HCT116 (cell line): ENCODE measurements around the gene SNTG2. TPM values are rescaled to one million over a fixed set of nuclear protein-coding genes. Genes with fewer than 3 reads are reported as not detected.

Source experiments
- ATAC-seq: fragments of 200-7000 bp; cut with Tn5 transposase; 2 replicates; pipeline ENCODE4 v1.9.1; 2020; ENCODE audit warnings: mild to moderate bottlenecking, moderate library complexity
- BruUV-seq: library from RNA; stranded (reverse); fragments of 400-500 nt; replicated peaks from 2 replicates; lab custom pipeline; 2021; lab: Mats Ljungman, UMichigan
- CTCF ChIA-PET: fragments of 300-600 bp; sonication (Branson Sonifier 250); formaldehyde crosslinking; loops from one replicate; lab custom pipeline; 2021; ENCODE audit warnings: antibody characterized with exemption; lab: Charles Lee
- POLR2A ChIA-PET: fragments of 300-600, 350-600 bp; sonication (Branson Sonifier 250); formaldehyde crosslinking; loops from one replicate; lab custom pipeline; 2021; ENCODE audit warnings: antibody characterized with exemption; lab: Charles Lee
- RAD21 ChIA-PET, 2 experiments: fragments of 300-600 bp; sonication (Branson Sonifier 250); formaldehyde crosslinking; loops; one replicate each; lab custom pipeline; 2023; ENCODE audit warnings: low total read pairs in 2 of 2; ENCODE audit not compliant: uncharacterized antibody in 2 of 2, unreplicated experiment in 2 of 2, low non-redundant PET in 1 of 2; lab: Charles Lee
- DNase-seq: peaks from one replicate; pipeline ENCODE4 v3.0.0-alpha.2; 2010; ENCODE audit warnings: low read depth, low spot score
- H2AFZ ChIP-seq: fragments of 200-600 bp; shearing (Covaris generic), sonication (generic); 2 replicates; pipeline ENCODE4 v1.6.1; 2017; ENCODE audit warnings: low read depth, mixed run types, mixed read lengths, antibody characterized with exemption, low read length; ENCODE audit not compliant: poor library complexity, severe bottlenecking
- H3K27ac ChIP-seq: 2 replicates; pipeline ENCODE4 v1.5.1; 2012; ENCODE audit warnings: low read depth, low read length
- H3K27me3 ChIP-seq: fragments of 200-600 bp; sonication (generic); 2 replicates; pipeline ENCODE4 v1.6.1; 2016; ENCODE audit warnings: mixed run types, low read length, mixed read lengths; ENCODE audit not compliant: insufficient read depth
- H3K36me3 ChIP-seq, 2 experiments: fragments of 200-500 bp in 1 of 2; fragments of 200-600 bp in 1 of 2; sonication (Bioruptor generic) in 1 of 2; sonication (generic) in 1 of 2; 2 replicates each; pipeline versions ENCODE4 v1.5.1 to v1.6.1; 2014 to 2016; ENCODE audit warnings: low read length in 2 of 2, inconsistent platforms in 1 of 2, mixed read lengths in 1 of 2, mixed run types in 1 of 2; ENCODE audit not compliant: insufficient read depth in 2 of 2, control insufficient read depth in 1 of 2
- H3K4me1 ChIP-seq, 2 experiments: fragments of 200-600 bp in 1 of 2; sonication (generic) in 1 of 2; 2 replicates each; pipeline versions ENCODE4 v1.5.1 to v1.6.1; 2012 to 2017; ENCODE audit warnings: low read length in 2 of 2, inconsistent platforms in 1 of 2, mild to moderate bottlenecking in 1 of 2, mixed read lengths in 1 of 2, mixed run types in 1 of 2, moderate library complexity in 1 of 2; ENCODE audit not compliant: insufficient read depth in 2 of 2, control insufficient read depth in 1 of 2
- H3K4me2 ChIP-seq: fragments of 200-600 bp; sonication (generic); 2 replicates; pipeline ENCODE4 v1.6.1; 2017; ENCODE audit warnings: mixed run types, low read length, mixed read lengths
- H3K4me3 ChIP-seq, 2 experiments: fragments of 200-600 bp in 1 of 2; sonication (generic) in 1 of 2; replicated peaks in 1 of 2; 2 replicates each; pipeline ENCODE4 v1.5.1; 2011 to 2016; ENCODE audit warnings: low read length in 2 of 2, control low read depth in 1 of 2, low read depth in 1 of 2, mild to moderate bottlenecking in 1 of 2, mixed read lengths in 1 of 2, mixed run types in 1 of 2
- H3K79me2 ChIP-seq: fragments of 200-600 bp; sonication (generic); 2 replicates; pipeline ENCODE4 v1.6.1; 2017; ENCODE audit warnings: mild to moderate bottlenecking, mixed run types, low read length, moderate library complexity, mixed read lengths; ENCODE audit not compliant: insufficient read depth
- H3K9ac ChIP-seq: fragments of 200-600 bp; sonication (generic); 2 replicates; pipeline ENCODE4 v1.6.1; 2016; ENCODE audit warnings: low read length, mixed read lengths
- H3K9me2 ChIP-seq: fragments of 200-600 bp; sonication (generic), shearing (Covaris generic); 2 replicates; pipeline ENCODE4 v1.6.1; 2017; ENCODE audit warnings: mixed run types, mild to moderate bottlenecking, moderate library complexity; ENCODE audit not compliant: insufficient read depth
- H3K9me3 ChIP-seq, 2 experiments: fragments of 200-500 bp in 1 of 2; fragments of 200-600 bp in 1 of 2; sonication (Bioruptor generic) in 1 of 2; sonication (generic) in 1 of 2; 2 replicates each; pipeline ENCODE4 v1.6.1; 2014 to 2017; ENCODE audit warnings: low read length in 2 of 2, mixed read lengths in 2 of 2, inconsistent platforms in 1 of 2, low read depth in 1 of 2, mild to moderate bottlenecking in 1 of 2, mixed run types in 1 of 2, moderate library complexity in 1 of 2; ENCODE audit not compliant: control insufficient read depth in 1 of 2, insufficient read depth in 1 of 2
- H4K20me1 ChIP-seq: fragments of 200-600 bp; sonication (generic), shearing (Covaris generic); 2 replicates; pipeline ENCODE4 v1.6.1; 2017; ENCODE audit warnings: mixed run types, mild to moderate bottlenecking, moderate library complexity; ENCODE audit not compliant: insufficient read depth
- EZH2phosphoT487 ChIP-seq: fragments of 200-600 bp; IDR thresholded peaks from 2 replicates; pipeline ENCODE4 v1.6.1; 2018; ENCODE audit warnings: antibody characterized with exemption, borderline replicate concordance
- POLR2A ChIP-seq: IDR thresholded peaks from 2 replicates; pipeline ENCODE4 v1.7.0; 2011; ENCODE audit warnings: borderline replicate concordance; ENCODE audit not compliant: insufficient read depth, insufficient read length; ENCODE audit errors: extremely low read depth
- RAD21 ChIP-seq: IDR thresholded peaks from 2 replicates; pipeline ENCODE4 v1.6.1; 2012; ENCODE audit warnings: low read depth, mild to moderate bottlenecking
- REST ChIP-seq: IDR thresholded peaks from 2 replicates; pipeline ENCODE4 v1.6.1; 2012; ENCODE audit warnings: low read depth
- SIN3A ChIP-seq: IDR thresholded peaks from 2 replicates; pipeline ENCODE4 v1.6.1; 2012; ENCODE audit warnings: low read depth
- SP1 ChIP-seq: IDR thresholded peaks from 2 replicates; pipeline ENCODE4 v1.6.1; 2012; ENCODE audit warnings: low read depth
- ZFX ChIP-seq: fragments of 450-650 bp; IDR thresholded peaks from 2 replicates; pipeline ENCODE4 v1.6.1; 2017
- ZNF274 ChIP-seq: fragments of 200-500 bp; sonication (Bioruptor generic); IDR thresholded peaks from 2 replicates; pipeline ENCODE4 v1.6.1; 2014; ENCODE audit warnings: mild to moderate bottlenecking, low read depth, low read length, inconsistent platforms
- intact Hi-C: fragments of 100-400 bp; cut with micrococcal nuclease; formaldehyde crosslinking; loops from 2 replicates; pipeline ENCODE4 v1.10.0; 2022
- total RNA-seq: library from RNA; stranded (reverse); gene quantifications from one replicate; pipeline ENCODE4 v1.2.1, GENCODE V29; 2021; ENCODE audit not compliant: unreplicated experiment
- TF ChIP-seq, protein P1 (sequence below): IDR thresholded peaks from 2 replicates; pipeline ENCODE4 v1.6.1; 2011; ENCODE audit warnings: mild to moderate bottlenecking, low read length, moderate library complexity; ENCODE audit not compliant: insufficient replicate concordance; ENCODE audit errors: extremely low read depth

Gene SNTG2
- total RNA-seq, 1 experiment from 2014 or later, result not detected

DNA sequence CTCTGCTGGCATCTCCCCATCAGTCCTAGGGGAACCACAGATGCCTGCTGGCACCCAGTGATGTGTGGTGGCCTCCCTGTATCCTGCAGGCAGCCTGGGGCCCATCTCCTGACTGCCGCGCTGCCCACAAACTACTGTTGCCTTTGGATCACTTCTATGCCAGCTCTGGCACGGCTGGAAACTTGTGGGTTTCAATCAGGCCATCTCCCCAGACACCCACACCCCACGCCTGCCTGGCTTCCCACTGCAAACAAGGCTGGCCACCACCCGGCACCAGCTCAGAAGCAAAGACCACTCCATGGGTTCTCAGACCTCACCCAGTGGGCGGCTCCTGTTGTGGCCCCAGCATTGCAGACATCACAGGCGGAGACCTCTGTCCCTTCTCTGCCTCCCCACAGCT lies 447.5 kb downstream of the SNTG2 start:
- H3K79me2 ChIP-seq, result no peaks in the 10 kb centered on the region
- no peak overlapping the region for H3K4me2 ChIP-seq
- ATAC-seq, result no peak
- no peaks in the 10 kb centered on the region for H4K20me1 ChIP-seq
- no TSS peak for BruUV-seq
- H3K9me2 ChIP-seq, result no peaks in the 10 kb centered on the region
- H3K36me3 ChIP-seq, result no peaks in the 10 kb centered on the region
- ChIA-PET RAD21 (no interaction called here), POLR2A (no interaction called here)
- peaks cover 22% of the 10 kb centered on the region for H3K27me3 ChIP-seq
- no peak overlapping the region for H3K27ac ChIP-seq
- no peak for TF ChIP-seq RAD21
- no peak for TF ChIP-seq SP1
- TF ChIP-seq ZNF274, result no peak
- no peak for TF ChIP-seq POLR2A
- TF ChIP-seq EZH2phosphoT487, result no peak
- TF ChIP-seq REST, result no peak
- TF ChIP-seq SIN3A, result no peak
- no peak for TF ChIP-seq ZFX
- TF ChIP-seq, protein P1, sequence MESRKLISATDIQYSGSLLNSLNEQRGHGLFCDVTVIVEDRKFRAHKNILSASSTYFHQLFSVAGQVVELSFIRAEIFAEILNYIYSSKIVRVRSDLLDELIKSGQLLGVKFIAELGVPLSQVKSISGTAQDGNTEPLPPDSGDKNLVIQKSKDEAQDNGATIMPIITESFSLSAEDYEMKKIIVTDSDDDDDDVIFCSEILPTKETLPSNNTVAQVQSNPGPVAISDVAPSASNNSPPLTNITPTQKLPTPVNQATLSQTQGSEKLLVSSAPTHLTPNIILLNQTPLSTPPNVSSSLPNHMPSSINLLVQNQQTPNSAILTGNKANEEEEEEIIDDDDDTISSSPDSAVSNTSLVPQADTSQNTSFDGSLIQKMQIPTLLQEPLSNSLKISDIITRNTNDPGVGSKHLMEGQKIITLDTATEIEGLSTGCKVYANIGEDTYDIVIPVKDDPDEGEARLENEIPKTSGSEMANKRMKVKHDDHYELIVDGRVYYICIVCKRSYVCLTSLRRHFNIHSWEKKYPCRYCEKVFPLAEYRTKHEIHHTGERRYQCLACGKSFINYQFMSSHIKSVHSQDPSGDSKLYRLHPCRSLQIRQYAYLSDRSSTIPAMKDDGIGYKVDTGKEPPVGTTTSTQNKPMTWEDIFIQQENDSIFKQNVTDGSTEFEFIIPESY, result no peak
- TF ChIP-seq, all 23 proteins: peak for 0
- no peaks in the 10 kb centered on the region for H3K9me3 ChIP-seq
- H3K4me3 ChIP-seq, result no peak overlapping the region
- intact Hi-C loops, result no loop called here
- H3K9ac ChIP-seq, result no peak overlapping the region
- DNase-seq, result no peak
- H2AFZ ChIP-seq, result no peak overlapping the region
- H3K4me1 ChIP-seq, result no peaks in the 10 kb centered on the region
- CTCF ChIA-PET, result no interaction called here
